ENCODE data around the gene TOP1.
A peak's percentile ranks its signal among the peaks of the same experiment; 100 is the strongest.
"Not testable (repeated sequence)": the region's sequence is repeated elsewhere in the genome, so short reads cannot be mapped to it uniquely, and the experiment has no call there.

Gene TOP1

GRCh38 chr20:41028359-41029149 lies at the start of gene TOP1:
Gene TOP1 (plus strand): TSS chr20:41028822. CDS start chr20:41029068, 246 bp downstream.
- DNase-seq, result peak; percentile 99

- no peak for DNase-seq
Observed at GRCh38 chr20:40979247-40979646, 49.4 kb upstream of the TOP1 start.

- no peak for DNase-seq
Observed at GRCh38 chr20:40980106-40980827, 48.4 kb upstream of the TOP1 start.

- no peak for DNase-seq
Observed at GRCh38 chr20:40980828-40981310, 47.8 kb upstream of the TOP1 start.

GRCh38 chr20:40982415-40983145 lies 46.0 kb upstream of the TOP1 start:
- no peak for DNase-seq

GRCh38 chr20:40983898-40984297 lies 44.7 kb upstream of the TOP1 start:
- no peak for DNase-seq

- no peak for DNase-seq
Observed at GRCh38 chr20:40984496-40984895, 44.1 kb upstream of the TOP1 start.

GRCh38 chr20:40986774-40987173 lies 41.8 kb upstream of the TOP1 start:
- DNase-seq, result no peak

- DNase-seq, result peak; percentile 70
Observed at GRCh38 chr20:40990542-40991120, 38.0 kb upstream of the TOP1 start.

- DNase-seq, result no peak
Observed at GRCh38 chr20:40991181-40991889, 37.3 kb upstream of the TOP1 start.

GRCh38 chr20:40992349-40993113 lies 36.1 kb upstream of the TOP1 start:
- DNase-seq, result no peak

GRCh38 chr20:40993794-40994540 lies 34.7 kb upstream of the TOP1 start:
- no peak for DNase-seq

GRCh38 chr20:40996326-40996725 lies 32.3 kb upstream of the TOP1 start:
- DNase-seq, result no peak

- peak; percentile 18 for DNase-seq
Observed at GRCh38 chr20:40997116-40997515, 31.5 kb upstream of the TOP1 start.

- DNase-seq, result no peak
Observed at GRCh38 chr20:40999841-41000240, 28.8 kb upstream of the TOP1 start.

GRCh38 chr20:41000628-41001027 lies 28.0 kb upstream of the TOP1 start:
- DNase-seq, result no peak

GRCh38 chr20:41001497-41001896 lies 27.1 kb upstream of the TOP1 start:
- DNase-seq, result no peak

- no peak for DNase-seq
Observed at GRCh38 chr20:41002842-41003142, 25.8 kb upstream of the TOP1 start.

- DNase-seq, result no peak
Observed at GRCh38 chr20:41003143-41003935, 25.3 kb upstream of the TOP1 start.

- not testable (repeated sequence) for DNase-seq
Observed at GRCh38 chr20:41003936-41004294, 24.7 kb upstream of the TOP1 start.

All from NCI-H2227 treated with DMSO at 0.1 percent for 48 hours (cell line).